ENCODE measurements around the gene NCF2. TPM values are rescaled to one million over a fixed set of nuclear protein-coding genes. Genes with fewer than 3 reads are reported as not detected.

The NCF2 gene
- total and polyA plus RNA-seq, 2 donors (not counting 3 experiments of a cell fraction or from before 2014, with no cell fraction given), result 0.03 TPM; not detected in 1

DNA sequence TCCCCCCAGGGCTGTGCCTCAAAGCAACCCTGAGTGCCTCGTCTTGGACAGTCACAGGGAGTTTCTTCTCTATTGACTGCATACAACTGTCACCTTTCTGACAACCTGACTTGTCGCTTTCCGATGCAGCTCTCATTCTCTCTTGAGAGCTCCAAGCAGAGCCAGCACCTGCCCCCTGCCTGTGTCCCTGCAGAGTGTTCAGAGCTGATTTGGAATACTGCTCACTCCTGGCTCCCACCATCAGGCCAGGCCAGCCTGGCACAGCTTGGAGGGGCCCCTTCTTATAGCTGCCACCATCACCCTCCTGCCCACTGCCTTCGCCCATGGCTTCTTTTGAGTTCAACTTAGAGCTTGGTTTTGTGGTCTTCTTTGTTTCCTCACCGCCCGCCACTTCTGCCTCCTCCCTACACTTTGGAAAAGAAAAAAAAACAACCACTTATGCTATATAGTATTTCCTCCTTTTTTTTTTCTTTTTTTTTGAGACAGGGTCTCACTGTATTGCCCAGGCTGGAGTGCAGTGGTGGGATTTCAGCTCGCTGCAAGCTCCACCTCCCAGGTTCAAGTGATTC lies 12.3 kb downstream of the NCF2 start:
- intact Hi-C loops (cut with micrococcal nuclease), result no loop called here
- no peak for DNase-seq (ENCODE audit: low read depth, low spot score)

DNA sequence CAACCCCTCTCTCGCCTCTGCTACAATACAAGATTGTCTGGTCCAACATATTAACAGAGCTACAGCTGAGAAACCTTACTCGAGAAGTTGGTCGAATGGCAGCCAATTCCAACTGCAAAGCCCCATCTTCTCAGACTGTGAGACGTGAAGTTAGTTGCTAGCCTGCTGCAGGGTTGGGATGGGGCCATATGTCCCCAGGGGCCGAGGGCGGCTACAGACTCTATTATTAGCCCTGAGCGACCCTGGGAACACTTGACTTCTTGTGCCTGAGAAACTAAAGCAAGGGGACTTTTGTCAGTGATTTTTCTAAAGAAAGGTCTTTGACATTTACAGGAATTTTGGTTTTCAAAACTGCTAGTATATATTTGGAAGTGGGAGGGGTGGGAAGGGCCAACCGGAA lies 13.7 kb downstream of the NCF2 start:
- no TSS peak for BruUV-seq (replicated peaks)

More for the DNA sequence above, 12.3 kb downstream of the NCF2 start:
- Histone ChIP-seq H3K36me3 (ENCODE audit: control insufficient read depth in 2 of 2, extremely low read depth in 1 of 2, insufficient read depth in 2 of 2, low read length in 2 of 2) (no peaks in the 10 kb centered on the region), H3K27ac (ENCODE audit: insufficient read depth, low read depth, low read length) (no peak overlapping the region), H3K4me2 (ENCODE audit: insufficient read depth, low read length) (no peak overlapping the region), H4K20me1 (replicated peaks; ENCODE audit: control insufficient read depth, extremely low read depth, insufficient read depth, low read length) (no peaks in the 10 kb centered on the region), H3K9me3 (replicated peaks; ENCODE audit: control insufficient read depth, insufficient read depth, low read length) (no peaks in the 10 kb centered on the region), H3K79me2 (ENCODE audit: control insufficient read depth, insufficient read depth, low read length) (no peaks in the 10 kb centered on the region), H3K4me3 (replicated peaks in 1 of 3; ENCODE audit: insufficient read depth in 1 of 3, low read depth in 1 of 3, low read length in 3 of 3) (no peak overlapping the region), H3K9me1 (replicated peaks; ENCODE audit: control insufficient read depth, extremely low read depth, insufficient read depth, low read length) (no peaks in the 10 kb centered on the region), H3K4me1 (ENCODE audit: control insufficient read depth, extremely low read depth, insufficient read depth, low read length) (no peaks in the 10 kb centered on the region), H3K9ac (replicated peaks; ENCODE audit: extremely low read depth, insufficient read depth, low read length) (no peak overlapping the region), H3K27me3 (ENCODE audit: control insufficient read depth in 2 of 2, insufficient read depth in 2 of 2, low read length in 2 of 2) (no peaks in the 10 kb centered on the region), H2AFZ (ENCODE audit: low read depth, low read length) (no peak overlapping the region)
- dilution Hi-C loops (cut with MboI; ENCODE audit: extremely low pct_ligation_motif_present, low sequenced_read_pairs), result no loop called here
- TF ChIP-seq MAX (IDR thresholded peaks at IDR 0.05; ENCODE audit: insufficient read depth, insufficient read length), result no peak
- no peak for TF ChIP-seq EZH2 (IDR thresholded peaks at IDR 0.05; ENCODE audit: borderline replicate concordance, low read depth, low read length, severe bottlenecking)
- BruUV-seq (replicated peaks), result no TSS peak
- ChIA-PET POLR2A (interaction anchor here (1.1 kb wide), 1 partner anchor 106 kb away, joined by 6 read pairs; the partner anchor contains the start of gene SMG7), CTCF (interaction anchor here (1.0 to 1.7 kb wide), 3 partner anchors 10 to 296 kb away, joined by 3 to 5 read pairs (median 3); no protein-coding TSS in a partner anchor)
- FAIRE-seq, result no peak

More for the DNA sequence above, 13.7 kb downstream of the NCF2 start:
- no peak overlapping the region for H3K4me3 ChIP-seq (replicated peaks in 1 of 3; ENCODE audit: insufficient read depth in 1 of 3, low read depth in 1 of 3, low read length in 3 of 3)
- H3K36me3 ChIP-seq (ENCODE audit: control insufficient read depth in 2 of 2, extremely low read depth in 1 of 2, insufficient read depth in 2 of 2, low read length in 2 of 2), result no peaks in the 10 kb centered on the region
- ChIA-PET CTCF (no interaction called here), POLR2A (no interaction called here)
- H2AFZ ChIP-seq (ENCODE audit: low read depth, low read length), result no peak overlapping the region
- H3K9me3 ChIP-seq (replicated peaks; ENCODE audit: control insufficient read depth, insufficient read depth, low read length), result no peaks in the 10 kb centered on the region
- H3K79me2 ChIP-seq (ENCODE audit: control insufficient read depth, insufficient read depth, low read length), result no peaks in the 10 kb centered on the region
- H3K9me1 ChIP-seq (replicated peaks; ENCODE audit: control insufficient read depth, extremely low read depth, insufficient read depth, low read length), result no peaks in the 10 kb centered on the region
- H3K4me1 ChIP-seq (ENCODE audit: control insufficient read depth, extremely low read depth, insufficient read depth, low read length), result no peaks in the 10 kb centered on the region
- no peak overlapping the region for H3K27ac ChIP-seq (ENCODE audit: insufficient read depth, low read depth, low read length)
- TF ChIP-seq POLR2AphosphoS5 (IDR thresholded peaks at IDR 0.05; ENCODE audit: insufficient read depth, low read depth, low read length), result no peak
- no peak for TF ChIP-seq MAX (IDR thresholded peaks at IDR 0.05; ENCODE audit: insufficient read depth, insufficient read length)
- no peak for TF ChIP-seq POLR2A (IDR thresholded peaks at IDR 0.05; ENCODE audit: low read depth, low read length)
- TF ChIP-seq MYC (IDR thresholded peaks at IDR 0.05; ENCODE audit: low read depth, low read length), result no peak
- TF ChIP-seq FOS (IDR thresholded peaks at IDR 0.05; ENCODE audit: borderline replicate concordance, insufficient read depth, low read length), result no peak
- TF ChIP-seq EZH2 (IDR thresholded peaks at IDR 0.05; ENCODE audit: borderline replicate concordance, low read depth, low read length, severe bottlenecking), result no peak
- no peak for TF ChIP-seq GATA2 (IDR thresholded peaks at IDR 0.05; ENCODE audit: insufficient read depth, insufficient read length, low read depth, low read length)
- TF ChIP-seq JUN (IDR thresholded peaks at IDR 0.05; ENCODE audit: borderline replicate concordance, insufficient read depth, insufficient read length, low read depth), result no peak
- TF ChIP-seq, protein P1, sequence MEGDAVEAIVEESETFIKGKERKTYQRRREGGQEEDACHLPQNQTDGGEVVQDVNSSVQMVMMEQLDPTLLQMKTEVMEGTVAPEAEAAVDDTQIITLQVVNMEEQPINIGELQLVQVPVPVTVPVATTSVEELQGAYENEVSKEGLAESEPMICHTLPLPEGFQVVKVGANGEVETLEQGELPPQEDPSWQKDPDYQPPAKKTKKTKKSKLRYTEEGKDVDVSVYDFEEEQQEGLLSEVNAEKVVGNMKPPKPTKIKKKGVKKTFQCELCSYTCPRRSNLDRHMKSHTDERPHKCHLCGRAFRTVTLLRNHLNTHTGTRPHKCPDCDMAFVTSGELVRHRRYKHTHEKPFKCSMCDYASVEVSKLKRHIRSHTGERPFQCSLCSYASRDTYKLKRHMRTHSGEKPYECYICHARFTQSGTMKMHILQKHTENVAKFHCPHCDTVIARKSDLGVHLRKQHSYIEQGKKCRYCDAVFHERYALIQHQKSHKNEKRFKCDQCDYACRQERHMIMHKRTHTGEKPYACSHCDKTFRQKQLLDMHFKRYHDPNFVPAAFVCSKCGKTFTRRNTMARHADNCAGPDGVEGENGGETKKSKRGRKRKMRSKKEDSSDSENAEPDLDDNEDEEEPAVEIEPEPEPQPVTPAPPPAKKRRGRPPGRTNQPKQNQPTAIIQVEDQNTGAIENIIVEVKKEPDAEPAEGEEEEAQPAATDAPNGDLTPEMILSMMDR (IDR thresholded peaks at IDR 0.05; ENCODE audit: extremely low read depth in 1 of 2, insufficient read depth in 1 of 2, low read depth in 1 of 2, low read length in 2 of 2), result no peak
- DNase-seq (ENCODE audit: low read depth, low spot score), result no peak
- dilution Hi-C loops (cut with MboI; ENCODE audit: extremely low pct_ligation_motif_present, low sequenced_read_pairs) (no loop called here), intact Hi-C loops (cut with micrococcal nuclease) (no loop called here)
- no peak for FAIRE-seq
- H3K27me3 ChIP-seq (ENCODE audit: control insufficient read depth in 2 of 2, insufficient read depth in 2 of 2, low read length in 2 of 2), result no peaks in the 10 kb centered on the region
- H3K4me2 ChIP-seq (ENCODE audit: insufficient read depth, low read length), result no peak overlapping the region
- no peak overlapping the region for H3K9ac ChIP-seq (replicated peaks; ENCODE audit: extremely low read depth, insufficient read depth, low read length)
- H4K20me1 ChIP-seq (replicated peaks; ENCODE audit: control insufficient read depth, extremely low read depth, insufficient read depth, low read length), result no peaks in the 10 kb centered on the region

Measured in endothelial cell of umbilical vein (primary cell).